B cell (primary cell): ENCODE data around the gene OR1A1.
"Not testable (repeated sequence)": the region's sequence is repeated elsewhere in the genome, so short reads cannot be mapped to it uniquely, and the experiment has no call there.

Source experiments
- CTCF ChIP-seq: fragments of 200-600 bp; IDR thresholded peaks from one replicate; pipeline ENCODE4 v1.8.0; 2022; ENCODE audit warnings: antibody characterized with exemption, mild to moderate bottlenecking
- EZH2 ChIP-seq: IDR thresholded peaks from 2 replicates; pipeline ENCODE4 v1.6.1; 2012; ENCODE audit warnings: borderline replicate concordance, low read depth, mild to moderate bottlenecking, moderate library complexity, low read length; ENCODE audit not compliant: insufficient read depth, poor library complexity, severe bottlenecking

- TF ChIP-seq CTCF, EZH2: not testable (repeated sequence)
These were observed 33.6 kb downstream of the OR1A1 start for GRCh38 chr17:3241044-3241443.
